OCI-LY7 (cell line): ENCODE results near the gene PDZD2.
"Not testable (repeated sequence)": the region's sequence is repeated elsewhere in the genome, so short reads cannot be mapped to it uniquely, and the experiment has no call there.

Experiments
- EZH2phosphoT487 ChIP-seq: fragments of 200-600 bp; sonication (generic); IDR thresholded peaks from 2 replicates; pipeline ENCODE4 v1.6.1; 2018; ENCODE audit warnings: low read depth, borderline replicate concordance, mild to moderate bottlenecking, mixed run types, antibody characterized with exemption, low read length, moderate library complexity, mixed read lengths
- TF ChIP-seq, protein P1 (sequence below): fragments of 200-600 bp; sonication (generic); conservative IDR thresholded peaks from 2 replicates; pipeline ENCODE4 v1.5.1; 2014; ENCODE audit warnings: mild to moderate bottlenecking, antibody characterized with exemption, low read length, moderate library complexity, mixed read lengths

DNA sequence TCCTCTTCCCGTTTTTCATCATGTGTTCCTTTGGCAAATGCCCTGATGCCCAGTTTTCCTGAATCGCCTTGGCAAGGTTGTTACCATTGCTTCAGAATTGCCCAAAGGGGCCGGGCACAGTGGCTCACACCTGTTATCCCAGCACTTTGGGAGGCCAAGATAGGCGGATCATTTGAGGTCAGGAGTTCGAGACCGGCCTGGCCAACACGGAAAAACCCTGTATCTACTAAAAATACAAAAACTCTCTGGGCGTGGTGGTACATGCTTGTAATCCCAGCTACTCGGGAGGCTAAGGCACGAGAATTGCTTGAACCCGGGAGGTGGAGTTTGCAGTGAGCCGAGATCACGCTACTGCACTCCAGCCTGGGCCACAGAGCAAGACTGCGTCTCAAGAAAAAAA lies 125.8 kb downstream of the PDZD2 start:
- not testable (repeated sequence) for TF ChIP-seq EZH2phosphoT487
- TF ChIP-seq, protein P1, sequence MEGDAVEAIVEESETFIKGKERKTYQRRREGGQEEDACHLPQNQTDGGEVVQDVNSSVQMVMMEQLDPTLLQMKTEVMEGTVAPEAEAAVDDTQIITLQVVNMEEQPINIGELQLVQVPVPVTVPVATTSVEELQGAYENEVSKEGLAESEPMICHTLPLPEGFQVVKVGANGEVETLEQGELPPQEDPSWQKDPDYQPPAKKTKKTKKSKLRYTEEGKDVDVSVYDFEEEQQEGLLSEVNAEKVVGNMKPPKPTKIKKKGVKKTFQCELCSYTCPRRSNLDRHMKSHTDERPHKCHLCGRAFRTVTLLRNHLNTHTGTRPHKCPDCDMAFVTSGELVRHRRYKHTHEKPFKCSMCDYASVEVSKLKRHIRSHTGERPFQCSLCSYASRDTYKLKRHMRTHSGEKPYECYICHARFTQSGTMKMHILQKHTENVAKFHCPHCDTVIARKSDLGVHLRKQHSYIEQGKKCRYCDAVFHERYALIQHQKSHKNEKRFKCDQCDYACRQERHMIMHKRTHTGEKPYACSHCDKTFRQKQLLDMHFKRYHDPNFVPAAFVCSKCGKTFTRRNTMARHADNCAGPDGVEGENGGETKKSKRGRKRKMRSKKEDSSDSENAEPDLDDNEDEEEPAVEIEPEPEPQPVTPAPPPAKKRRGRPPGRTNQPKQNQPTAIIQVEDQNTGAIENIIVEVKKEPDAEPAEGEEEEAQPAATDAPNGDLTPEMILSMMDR, result not testable (repeated sequence)
